GM20431 (cell line): ENCODE measurements around the gene SLC26A11.

ENCODE experiments used
- in situ Hi-C: fragments of 300-500 bp; cut with MseI, MboI; formaldehyde crosslinking; loops from one replicate; pipeline ENCODE4 v1.15.0; 2020; ENCODE audit warnings: low sequenced_read_pairs; ENCODE audit not compliant: unreplicated experiment

SLC26A11 gene

DNA sequence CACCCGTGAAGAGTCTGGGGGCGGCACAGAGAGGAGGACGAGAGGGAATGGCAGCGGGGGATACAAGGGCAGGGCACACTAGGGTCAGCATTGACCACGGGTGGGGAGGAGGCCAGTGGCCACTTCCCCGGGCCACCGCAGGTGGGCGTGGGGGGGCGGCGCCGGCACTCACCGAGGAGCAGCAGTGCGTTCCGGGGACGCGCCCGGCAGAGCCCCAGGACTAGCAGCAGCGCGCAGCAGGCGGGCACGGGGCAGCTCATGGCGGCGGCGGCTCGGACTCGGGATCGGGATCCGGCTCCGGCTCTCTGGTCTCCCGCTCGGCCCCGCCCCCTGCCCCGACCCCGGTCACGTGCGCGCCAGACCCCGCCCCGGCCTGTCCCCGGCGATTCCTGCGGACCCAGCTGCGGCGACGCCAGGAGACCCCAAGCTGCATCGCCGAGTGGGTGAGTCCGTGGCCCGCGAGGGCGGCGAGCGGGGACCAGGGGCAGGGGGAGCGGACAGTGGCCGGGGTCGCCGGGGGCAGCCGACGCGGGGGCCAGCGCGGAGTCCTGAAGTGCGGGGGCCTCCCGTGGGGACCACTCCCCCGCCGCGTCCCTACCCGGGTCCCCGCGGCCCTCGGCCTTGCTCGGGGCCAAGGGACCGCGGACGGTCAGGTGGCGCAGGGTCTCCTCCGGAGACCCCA, at the start of gene SLC26A11, which contains the start of gene SGSH:
Gene SLC26A11 (plus strand): TSS at position 374 of the 682 bp plus-strand sequence. CDS start 1,134 bp downstream, outside the sequence.
Gene SGSH (minus strand): TSS at position 280 of the 682 bp plus-strand sequence. CDS start 20 bp downstream, at position 260.
- in situ Hi-C loops: no loop called here

- in situ Hi-C loops: no loop called here
These were observed 48.5 kb upstream of the SLC26A11 start for GRCh38 chr17:80171681-80172080.

- in situ Hi-C loops: no loop called here
These were observed 47.1 kb upstream of the SLC26A11 start for GRCh38 chr17:80173126-80173525.

DNA sequence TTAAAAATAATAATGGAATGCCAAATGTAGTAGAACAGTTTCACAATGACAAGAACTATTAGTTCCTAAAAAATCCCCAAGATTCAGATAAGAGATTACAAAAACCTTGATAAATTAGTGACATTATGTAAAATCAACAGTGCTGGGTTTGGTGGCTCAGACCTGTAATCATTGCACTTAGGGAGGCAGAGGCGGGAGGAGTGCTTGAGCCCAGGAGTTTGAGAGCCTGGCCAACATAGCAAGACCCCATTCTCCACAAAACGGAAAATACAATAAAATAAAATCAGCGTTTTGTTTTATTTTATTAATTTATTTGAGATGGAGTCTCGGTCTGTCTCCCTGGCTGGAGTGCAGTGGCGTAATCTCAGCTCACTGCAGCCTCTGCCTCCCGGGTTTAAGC, 46.3 kb upstream of the SLC26A11 start:
- in situ Hi-C loops: no loop called here

GRCh38 chr17:80176757-80177156, 43.5 kb upstream of the SLC26A11 start:
- in situ Hi-C loops: no loop called here

- in situ Hi-C loops: no loop called here
These were observed 42.1 kb upstream of the SLC26A11 start for GRCh38 chr17:80177986-80178595.

DNA sequence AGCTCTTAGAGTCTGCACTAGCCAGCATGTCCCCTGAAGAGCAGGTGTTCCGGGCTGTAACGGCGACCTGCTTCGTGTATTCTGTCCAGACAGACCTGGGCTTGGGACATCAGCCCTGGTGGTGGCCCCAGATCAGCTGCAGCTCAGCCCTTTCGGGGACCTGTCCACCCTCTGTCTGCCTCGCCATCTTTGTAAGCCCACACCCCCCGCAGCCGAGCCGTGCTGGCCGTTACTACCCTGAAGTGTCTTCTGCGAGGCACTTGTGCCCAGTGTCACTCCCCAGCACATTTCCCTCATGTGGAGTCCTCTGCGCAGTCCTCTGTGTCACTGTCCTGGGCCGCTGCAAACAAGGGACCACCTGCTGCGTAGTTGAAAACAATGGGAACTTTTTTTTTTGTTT, 40.0 kb upstream of the SLC26A11 start:
- in situ Hi-C loops: no loop called here

GRCh38 chr17:80181431-80181830, 38.8 kb upstream of the SLC26A11 start:
- in situ Hi-C loops: no loop called here

DNA sequence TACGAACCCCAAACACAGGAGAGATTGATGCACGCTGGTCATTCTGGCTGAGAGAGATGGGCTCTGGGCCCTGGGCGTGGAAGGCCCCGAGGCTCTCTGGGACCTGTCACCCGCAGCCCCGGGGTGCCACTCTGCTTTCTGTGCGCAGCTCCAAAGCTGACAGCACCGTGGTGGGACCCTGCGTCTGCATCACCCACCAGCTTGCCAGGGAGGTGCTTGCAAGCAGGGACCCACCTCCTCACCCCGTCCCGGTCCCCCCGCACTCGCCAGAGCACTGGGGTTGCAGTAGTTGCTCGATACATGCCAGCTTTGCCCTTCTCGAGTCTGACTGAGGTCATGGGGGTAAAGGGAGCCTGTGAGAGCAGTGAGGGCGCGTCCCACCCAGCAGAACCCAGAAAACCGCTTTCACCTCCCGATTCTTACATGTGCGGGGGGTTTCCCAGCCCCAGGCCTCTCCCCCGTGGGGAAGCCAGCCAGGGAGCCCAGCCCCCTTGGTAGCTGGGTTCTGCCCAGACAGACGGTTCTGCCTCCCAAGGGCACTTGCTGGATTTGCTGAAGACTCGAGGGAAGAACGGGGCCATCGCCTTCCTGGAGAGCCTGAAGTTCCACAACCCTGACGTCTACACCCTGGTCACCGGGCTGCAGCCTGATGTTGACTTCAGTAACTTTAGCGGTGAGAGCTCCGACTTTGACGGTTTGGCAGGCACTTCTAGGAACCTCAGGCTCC, 37.9 kb upstream of the SLC26A11 start:
- in situ Hi-C loops: no loop called here

- in situ Hi-C loops: no loop called here
These were observed 37.4 kb upstream of the SLC26A11 start for GRCh38 chr17:80182845-80183223.

- in situ Hi-C loops: no loop called here
These were observed 36.4 kb upstream of the SLC26A11 start for GRCh38 chr17:80183581-80184422.

DNA sequence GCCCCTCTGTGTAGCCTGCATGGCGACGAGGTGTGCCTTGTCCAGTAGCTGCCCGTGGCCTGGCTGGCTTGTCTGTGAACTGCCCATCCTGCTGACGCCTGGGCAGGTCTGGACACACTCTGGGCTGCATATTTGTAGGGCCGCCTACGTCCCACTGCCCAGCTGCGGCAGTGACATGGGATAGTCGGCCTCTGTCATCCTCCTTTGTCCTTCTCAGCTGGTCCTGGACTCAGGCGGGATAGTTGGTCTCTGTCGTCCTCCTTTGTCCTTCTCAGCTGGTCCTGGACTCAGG, 35.9 kb upstream of the SLC26A11 start:
- in situ Hi-C loops: no loop called here

DNA sequence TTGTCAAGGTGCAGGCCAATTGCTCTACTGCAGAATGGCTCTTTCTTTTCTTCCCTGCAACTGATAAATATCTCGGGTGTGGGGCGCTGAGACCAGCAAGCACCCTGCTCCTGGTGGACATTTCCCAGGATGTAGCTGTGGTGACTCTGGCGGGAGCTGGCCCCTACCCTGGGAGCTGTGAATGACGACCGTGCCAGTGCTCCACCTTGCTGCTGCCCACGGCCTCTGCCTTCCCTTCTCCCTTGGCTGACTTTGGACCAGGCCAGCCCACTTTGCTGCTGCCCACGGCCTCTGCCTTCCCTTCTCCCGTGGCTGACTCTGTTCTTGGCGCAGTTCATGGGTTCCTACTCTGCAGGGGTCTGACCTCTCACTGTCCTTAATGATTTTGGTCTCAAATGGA, 34.3 kb upstream of the SLC26A11 start:
- in situ Hi-C loops: no loop called here

DNA sequence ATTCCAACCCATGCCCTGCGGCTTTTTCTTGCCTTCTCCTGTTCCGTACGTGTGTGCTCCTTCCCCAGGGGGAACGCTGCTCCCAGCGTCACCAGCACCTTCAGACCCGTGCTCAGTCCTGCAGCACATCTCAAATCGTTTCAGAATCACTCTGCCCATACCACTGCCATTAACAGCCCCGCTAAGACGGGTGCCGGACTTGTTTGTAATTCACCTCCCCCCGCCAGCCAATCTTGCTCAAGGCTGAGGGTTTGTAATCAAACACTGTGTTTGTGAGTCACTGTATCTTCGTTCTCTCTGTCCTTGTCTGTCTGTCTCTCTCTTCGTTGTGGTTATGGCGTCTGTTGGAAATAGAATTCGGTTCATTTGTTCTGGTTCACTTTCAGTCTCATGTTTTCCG, 33.1 kb upstream of the SLC26A11 start:
- in situ Hi-C loops: no loop called here

GRCh38 chr17:80187515-80187941, 32.7 kb upstream of the SLC26A11 start:
- in situ Hi-C loops: no loop called here

DNA sequence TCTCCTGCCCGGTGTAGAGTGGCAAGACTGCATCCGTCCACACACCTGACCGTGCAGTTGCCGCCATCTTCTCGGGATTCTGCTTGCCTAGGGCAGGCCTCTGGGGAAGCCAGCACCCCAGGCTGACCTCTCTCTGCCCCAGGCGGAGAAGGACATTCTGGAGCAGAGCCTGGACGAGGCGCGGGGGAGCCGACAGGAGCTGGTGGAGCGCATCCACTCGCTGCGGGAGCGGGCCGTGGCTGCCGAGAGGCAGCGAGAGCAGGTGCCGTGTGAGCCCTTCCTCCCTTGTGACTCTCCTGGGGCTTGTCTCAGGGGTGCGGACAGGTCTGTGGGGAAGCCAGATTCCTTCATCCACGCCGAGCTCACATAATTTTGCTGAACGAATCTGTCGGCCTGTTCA, 30.6 kb upstream of the SLC26A11 start:
- in situ Hi-C loops: no loop called here

DNA sequence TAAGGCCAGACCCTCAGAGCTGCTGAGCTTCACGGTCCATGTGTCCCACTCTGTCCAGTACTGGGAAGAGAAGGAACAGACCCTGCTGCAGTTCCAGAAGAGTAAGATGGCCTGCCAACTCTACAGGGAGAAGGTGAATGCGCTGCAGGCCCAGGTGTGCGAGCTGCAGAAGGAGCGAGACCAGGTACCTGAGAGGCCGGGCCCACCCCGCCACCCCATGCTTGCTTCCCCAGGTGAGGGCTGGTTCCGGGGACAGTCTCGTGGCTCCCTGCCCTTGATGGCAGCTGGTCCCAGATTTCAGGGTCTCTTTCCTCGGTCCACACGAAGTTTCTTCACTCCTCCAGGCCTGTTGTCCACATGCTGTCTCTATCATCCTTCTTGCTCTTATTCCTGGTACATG, 29.5 kb upstream of the SLC26A11 start:
- in situ Hi-C loops: no loop called here

GRCh38 chr17:80191192-80191591, 29.0 kb upstream of the SLC26A11 start:
- in situ Hi-C loops: no loop called here

DNA sequence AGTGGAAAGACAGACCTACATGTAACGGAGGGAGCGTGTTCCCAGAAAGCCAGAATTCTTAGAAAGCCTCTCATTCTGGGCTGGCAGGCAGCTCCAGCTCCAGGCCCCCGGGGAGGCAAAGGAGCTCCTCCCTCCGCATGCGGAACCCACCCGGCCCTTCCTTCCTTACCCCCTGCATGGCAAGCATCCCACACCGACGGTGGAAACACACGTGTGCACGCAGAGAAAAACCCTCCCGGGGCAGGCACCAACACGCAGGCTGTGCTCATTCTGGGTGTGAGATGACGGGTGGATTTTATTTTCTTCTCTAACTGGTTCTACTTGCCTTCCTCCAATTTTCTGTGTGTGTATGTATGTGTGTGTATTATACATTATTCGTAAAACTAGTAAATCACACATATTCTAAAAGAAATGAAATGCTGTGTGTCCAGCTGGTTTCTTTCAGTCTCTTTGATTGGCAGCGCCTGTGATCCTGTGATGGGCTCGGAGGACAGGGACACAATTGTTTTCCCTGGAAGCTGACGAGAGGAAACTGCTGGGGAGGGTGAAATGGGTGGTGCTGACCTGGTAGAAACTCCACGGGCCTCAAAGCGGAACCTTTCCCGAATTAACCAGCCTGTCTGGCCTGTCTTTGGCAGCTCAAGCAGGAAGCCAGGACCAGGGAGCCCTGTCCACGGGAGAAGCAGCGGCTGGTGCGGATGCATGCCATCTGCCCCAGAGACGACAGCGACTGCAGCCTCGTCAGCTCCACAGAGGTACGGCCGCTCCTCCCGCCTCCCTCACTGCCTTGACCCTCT, 28.2 kb upstream of the SLC26A11 start:
- in situ Hi-C loops: no loop called here

DNA sequence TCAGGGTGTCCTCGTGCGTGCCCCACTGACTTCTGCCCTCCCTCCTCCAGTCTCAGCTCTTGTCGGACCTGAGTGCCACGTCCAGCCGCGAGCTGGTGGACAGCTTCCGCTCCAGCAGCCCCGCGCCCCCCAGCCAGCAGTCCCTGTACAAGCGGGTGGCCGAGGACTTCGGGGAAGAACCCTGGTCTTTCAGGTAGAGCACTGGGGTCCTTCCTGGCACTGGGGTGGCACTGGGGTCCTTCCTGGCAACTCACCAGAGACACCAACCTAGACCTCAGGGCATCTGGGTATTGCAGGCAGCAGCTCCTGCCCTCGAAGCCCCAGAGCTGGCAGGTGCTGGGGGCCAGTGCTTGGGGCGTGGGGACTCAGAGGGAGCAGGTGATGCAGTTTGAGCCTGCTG, 25.1 kb upstream of the SLC26A11 start:
- in situ Hi-C loops: no loop called here
